ENCODE measurements around the gene DSCAML1.
"Not testable (repeated sequence)": the region's sequence is repeated elsewhere in the genome, so short reads cannot be mapped to it uniquely, and the experiment has no call there.

The DSCAML1 gene

DNA sequence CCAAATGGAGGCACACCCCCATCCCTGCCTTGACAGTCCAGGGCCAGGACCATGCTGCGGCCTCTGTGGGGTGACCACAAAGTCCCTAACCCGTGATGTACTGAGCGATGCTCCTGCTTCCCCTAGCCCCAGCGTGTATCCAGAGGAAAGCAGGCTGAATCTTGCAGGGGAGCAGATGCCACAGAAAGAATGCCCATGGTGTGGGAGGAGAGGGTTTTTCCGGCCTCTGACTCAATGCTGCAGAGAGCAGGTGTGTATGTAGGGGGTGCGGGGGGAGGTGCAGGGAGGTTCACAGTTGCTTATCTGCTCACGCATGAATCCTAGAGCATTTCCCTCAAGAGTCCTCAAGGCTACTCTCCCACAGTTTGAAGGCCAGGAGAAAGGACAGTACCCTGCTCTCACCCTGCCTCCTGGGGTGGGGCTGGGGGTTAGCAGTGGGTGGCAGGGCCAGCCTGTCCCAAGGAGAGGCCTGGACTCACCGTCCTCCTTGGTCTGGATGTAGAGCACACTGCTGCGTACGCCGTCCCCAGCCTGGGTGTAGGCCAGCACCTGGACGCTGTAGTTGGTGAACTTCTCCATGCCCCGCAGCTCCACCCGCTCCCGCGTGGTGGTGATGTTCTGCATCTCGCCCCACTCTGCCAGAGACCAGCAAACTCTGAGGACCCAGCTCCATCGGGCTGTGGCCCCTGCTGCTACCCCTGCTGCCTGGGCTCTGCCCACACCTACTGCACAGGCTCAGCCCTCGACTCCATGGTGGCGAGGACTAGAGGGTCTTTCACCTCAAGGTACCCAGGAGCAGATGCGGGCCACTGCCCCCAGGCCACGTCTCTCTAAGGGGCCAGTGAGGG is 338.5 kb downstream of the DSCAML1 start:
- no peak for DNase-seq

DNA sequence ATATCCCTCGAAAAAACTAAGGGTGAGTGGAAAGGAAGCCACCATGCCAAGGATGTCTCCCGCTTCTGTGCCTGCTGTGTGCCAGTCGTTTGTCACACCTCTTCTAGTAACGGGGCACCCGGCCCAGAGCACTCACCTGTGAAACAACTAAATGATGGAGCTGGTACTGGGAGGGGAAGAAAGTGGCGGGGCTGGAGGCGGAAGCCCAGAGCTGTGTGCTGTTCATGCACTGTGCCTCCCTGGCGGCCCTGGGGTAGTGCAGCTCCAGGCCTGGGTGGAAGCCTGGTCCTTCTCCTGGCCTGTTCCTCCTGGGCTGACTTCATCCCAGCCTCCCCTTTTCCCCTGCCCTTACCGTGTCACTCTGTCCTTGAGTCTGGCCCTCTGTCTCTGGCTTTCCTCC is 339.2 kb downstream of the DSCAML1 start:
- DNase-seq: no peak

DNA sequence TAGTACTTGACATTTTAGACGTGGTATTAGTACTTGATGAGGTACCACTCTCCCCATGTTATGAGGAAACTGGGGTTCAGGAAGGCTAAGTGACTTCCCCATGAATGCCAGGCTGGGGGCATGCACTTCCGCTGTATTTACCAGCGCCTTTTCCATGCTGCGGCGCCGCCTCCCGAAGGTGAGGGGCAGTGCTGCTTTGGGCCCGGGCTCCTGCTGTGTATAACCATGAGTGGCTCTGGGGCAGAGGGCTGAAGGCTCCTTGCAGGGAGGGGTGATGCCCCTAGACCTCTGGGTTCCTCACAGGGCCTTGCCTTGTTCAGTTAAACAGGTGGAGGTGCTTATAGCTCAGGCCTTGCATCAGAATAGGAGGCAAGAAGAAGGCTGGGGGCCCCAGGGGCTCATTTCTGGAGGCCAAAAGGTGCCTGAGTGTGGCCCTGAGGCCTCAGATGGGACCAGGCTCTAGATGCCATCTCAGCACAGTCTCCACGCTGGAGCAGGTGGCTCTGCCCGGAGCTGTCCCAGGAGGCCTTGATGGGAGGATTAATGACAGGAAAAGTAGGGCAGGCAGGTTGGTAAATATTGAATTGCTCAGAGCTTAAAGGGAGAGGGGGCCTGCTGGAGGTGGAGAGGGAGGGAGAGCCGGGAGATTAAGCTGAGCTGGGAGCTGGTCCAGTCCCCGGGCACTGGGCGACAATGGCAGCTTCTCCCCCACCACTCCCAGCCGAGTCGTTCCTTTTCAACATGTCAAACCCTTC is 339.8 kb downstream of the DSCAML1 start:
- no peak for DNase-seq

DNA sequence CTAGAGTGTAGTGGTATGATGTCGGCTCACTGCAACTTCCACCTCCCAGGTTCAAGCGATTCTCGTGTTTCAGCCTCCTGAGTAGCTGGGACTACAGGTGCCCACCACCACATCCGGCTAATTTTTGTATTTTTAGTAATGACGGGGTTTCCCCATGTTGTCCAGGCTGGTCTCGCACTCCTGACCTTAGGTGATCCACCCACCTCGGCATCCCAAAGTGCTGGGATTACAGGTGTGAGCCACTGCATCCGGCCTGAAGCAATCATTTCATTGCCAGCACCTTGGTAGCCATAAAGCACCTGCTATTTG is 340.3 kb downstream of the DSCAML1 start:
- not testable (repeated sequence) for DNase-seq

DNA sequence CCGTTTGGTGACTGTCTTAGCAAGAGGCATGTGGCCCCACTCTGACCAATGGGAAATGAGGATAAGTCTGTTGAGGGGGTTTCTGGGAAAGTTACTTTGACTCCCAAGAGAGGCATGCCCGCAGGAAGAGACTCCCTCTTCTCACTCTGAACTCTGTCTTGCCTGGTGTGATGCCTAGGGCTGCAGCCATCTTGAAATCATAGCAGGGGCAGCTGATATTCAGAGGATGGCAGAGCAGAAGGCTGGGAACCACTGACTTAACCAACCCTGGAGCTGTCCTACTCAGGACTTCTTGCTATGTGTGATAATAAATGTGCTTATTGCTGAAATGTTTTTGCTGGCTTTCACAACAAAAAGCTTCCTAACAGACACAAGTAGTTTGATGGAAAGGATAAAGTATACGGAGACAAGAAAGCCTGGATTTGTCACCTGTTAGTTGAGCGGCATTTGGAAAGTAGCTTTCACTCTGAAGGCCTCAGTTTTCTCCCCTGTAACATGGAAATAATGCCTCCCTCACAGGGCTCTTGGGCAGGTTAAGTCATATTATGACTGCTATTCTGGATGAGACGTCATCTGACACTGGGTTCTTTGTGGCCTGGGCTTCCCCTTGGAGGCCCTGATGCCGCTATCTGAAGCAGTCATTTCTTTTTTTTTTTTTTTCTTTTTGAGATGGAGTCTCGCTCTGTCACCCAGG is 340.8 kb downstream of the DSCAML1 start:
- no peak for DNase-seq

DNA sequence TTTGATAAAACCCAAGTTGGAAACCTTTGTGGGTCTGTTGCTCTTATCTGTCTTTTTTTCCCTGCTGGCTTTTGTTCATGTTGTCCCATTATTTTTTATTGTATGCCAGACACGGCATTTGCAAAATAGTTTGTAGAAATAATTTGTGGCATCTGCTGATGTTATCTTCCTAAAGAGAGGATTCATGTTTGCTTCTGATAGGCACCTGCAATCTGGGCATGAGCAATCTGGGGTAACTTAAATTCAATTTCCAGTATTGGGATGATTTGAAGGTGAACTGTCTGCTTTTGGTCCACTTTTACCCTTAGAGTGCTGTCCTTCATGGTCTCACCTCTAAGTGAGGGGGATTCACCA is 342.5 kb downstream of the DSCAML1 start:
- DNase-seq: no peak

DNA sequence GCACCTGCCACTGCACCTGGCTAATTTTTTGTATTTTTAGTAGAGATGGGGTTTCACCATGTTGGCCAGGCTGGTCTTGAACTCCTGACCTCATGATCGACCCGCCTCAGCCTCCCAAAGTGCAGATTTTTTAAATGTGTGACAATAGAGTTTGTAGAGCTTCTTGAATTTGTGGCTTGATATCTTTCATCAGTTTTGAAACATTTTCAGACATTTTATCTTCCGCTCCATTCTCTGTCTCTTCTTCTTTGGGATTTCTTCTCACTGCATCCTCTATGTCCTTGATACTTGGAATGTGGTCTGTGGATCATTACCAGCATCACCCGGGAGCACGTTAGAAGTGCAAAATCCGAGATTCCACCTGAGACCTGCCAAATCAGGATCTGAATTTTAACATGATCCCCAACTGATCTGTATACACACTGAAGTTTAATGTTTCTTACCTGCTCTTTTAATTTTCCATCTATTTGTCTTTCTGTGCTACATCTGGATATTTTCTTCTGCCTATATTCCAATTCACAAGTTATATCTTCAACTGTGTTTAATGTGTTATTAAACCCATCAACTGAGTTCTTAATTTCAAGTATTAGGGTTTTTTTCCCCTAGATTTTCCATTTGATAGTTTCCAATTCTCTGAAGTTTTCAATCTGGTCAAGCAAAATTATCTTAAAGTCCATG is 343.0 kb downstream of the DSCAML1 start:
- DNase-seq: no peak

DNA sequence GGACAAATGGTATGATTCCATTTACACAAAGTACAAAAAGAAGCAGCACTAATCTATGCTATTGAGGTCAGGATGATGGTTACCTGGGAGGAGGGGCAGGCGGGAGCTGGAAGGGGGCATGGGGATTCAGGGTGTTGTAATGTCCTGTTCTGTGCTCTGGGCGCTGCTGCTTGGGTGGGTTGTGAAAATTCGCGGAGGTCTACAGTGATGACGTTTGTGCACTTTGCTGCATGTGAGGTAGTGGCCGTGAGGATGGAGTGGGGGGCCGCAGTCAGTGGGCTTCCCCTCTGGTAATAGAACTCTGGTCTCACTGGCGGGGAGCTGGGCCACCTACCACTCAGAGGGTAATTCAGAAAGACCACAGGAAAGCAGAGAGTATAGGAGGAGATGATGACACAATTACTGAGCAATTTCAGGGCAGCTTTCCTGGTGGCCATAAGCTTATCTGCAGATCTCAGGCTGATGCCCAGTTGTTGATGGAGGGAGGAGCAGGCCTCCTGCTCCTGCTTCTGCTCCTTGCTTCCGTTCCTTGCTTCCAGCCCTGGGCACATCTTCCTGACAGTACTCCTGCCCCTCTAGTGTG is 347.8 kb downstream of the DSCAML1 start:
- no peak for DNase-seq

DNA sequence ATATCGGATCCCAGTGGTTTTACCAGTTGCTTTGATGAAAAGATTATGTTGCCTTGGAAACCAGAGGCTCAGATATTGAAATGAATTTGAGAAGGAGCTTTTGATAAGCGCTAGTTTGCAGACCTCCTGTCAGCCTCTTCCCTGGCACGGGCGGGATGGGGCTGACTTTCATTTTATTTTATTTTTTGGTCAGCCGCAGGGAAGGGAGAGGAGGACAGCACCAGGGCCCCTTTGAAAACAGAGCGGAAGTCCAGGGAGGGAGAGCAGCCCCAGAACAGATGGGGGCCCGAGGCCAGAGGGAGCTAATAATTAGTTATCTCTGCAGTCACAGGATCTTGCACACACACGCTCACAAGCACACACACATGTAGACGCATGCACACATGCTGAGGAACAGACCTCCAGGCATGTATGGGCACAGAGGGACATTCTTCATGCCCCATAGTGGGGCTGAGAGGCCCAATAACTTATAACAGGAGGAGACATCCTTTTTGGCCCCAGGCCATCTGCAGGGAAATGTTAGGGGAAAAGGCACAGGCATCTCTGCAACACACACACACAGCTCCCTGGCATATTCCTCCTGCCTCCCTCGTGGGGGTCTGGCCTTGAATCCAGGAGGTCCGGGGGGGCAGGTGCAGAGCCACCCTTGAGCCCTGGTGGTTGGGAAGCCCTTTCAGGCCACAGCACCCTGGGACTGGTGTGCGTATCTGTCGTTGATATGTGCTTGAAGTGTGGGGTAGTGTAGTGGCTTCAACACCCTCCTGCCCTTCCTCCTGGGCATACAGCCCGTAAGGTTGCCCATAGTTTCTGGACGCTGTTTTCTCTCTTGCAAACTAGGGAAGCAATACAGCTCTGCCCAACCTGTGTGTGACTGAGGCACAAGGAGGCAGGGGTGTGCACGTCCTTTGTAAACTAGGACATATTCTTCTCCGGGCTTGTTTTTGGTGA is 352.0 kb downstream of the DSCAML1 start:
- no peak for DNase-seq

DNA sequence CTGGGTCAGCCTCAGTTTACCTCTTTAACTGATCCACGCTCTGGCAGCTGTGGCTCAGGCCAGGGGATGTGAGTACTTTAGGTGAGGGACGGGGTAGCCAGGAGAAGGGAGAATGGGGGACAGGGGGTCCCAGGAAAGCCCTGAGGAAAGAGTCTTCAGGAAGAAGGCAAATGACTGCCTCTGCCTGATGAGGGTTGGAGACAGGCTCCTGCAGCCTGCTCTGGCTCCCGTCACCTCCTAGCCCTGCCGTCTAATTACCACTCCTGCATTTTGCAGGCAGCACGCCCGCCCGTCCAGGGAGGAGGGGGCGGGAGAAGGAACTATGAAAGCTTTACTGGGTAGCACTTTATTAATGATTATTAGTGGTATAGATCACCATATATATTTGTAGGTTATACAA is 352.8 kb downstream of the DSCAML1 start:
- no peak for DNase-seq

DNA sequence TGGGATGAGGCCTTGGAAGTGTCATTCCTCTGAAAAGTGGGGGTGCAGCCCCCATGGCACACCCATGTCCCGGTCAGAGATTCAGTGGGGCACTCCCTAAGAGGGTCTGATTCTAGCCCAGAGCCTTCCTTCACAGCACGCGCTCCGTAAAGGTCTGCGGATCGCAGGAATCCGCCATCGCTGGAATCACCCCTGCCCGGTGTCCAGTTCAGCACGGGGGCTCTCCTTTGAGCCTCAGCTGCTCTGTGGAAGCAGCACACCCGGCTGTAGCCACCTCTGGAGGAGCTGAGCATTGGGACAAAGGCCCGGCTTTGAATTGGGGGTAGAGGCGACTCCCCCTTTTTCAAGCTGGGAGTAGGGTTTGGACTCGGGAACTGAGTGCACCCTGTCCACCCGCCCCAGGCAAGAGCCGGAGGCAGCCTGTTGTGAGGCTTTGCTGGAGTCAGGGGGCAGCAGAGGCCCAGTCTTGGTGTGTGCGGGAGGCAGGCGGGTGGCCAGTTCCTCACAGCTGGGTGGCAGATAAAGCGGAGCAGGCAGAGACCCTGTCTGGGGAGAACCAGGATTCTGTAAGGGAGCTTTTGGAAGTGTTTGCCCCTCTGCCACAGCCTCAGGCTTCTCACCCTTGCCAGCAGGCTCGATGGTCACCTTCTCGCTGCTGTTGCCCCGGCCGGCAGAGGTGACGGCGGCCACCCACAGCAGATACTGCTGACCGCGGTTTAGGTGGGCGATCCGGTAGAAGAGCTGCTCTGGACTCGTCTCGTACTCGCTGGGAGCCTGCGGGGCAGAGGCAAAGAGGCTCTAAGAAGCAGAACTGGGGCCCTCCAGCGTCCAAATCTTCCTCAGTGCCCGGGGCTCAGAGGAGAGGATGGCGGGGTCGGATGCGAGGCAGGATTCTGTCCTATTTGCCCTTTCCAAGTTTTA is 353.5 kb downstream of the DSCAML1 start:
- no peak for DNase-seq

DNA sequence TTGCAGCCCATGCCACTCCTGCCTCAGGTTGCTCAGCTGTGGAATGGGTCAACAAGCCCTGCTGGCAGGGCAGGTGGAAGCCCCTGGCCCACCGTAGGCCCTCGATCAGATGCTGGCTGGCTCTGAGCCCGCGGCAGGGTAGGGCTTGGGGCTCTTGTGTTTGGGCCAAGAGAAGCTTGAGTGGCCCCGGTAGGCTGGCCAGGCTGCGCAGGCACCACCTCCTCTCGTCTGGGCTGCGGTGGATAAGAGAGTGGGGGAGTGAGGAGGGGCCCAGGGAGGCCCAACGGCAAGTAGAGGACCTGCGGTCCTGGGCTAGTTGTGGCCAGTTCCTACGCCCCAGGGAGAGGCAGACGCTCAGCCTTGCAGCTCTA is 354.2 kb downstream of the DSCAML1 start:
- DNase-seq: no peak

DNA sequence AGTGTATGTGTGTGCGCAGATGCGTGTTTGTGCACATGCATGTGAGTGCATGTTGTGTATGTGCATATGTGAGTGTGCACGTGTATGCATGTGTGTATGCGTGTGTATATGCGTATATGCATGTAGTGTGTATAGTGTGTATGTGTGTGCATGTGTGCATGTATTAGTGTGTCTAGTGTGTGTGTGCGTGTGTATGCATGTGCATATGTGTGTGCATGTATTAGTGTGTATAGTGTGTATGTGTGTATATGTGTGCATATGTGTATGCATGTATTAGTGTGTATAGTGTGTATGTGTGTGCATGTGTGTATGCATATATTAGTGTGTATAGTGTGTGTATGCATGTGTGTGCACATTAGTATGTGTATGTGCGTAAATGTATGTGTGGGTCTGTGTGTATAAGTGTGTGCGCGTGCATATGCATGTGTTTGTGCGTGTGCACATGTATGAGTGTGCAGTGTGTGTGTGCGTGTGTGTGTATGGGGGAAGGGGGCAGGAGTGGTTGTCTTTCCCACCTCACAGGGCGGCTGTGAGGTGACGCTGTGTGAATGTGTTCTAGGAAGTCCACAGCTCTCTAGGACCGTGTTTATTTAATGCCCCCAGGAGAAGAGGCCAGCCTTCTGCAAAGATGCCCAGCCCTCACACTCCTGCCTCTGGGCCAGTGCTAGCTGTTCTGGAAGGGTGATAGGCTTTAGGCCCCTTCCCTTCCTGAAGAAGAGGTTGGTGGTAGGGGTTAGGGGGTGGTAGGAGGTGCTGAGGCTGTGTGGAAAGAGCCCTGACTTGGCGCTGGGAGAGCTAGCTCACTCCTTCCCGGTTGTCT is 354.8 kb downstream of the DSCAML1 start:
- DNase-seq: no peak

DNA sequence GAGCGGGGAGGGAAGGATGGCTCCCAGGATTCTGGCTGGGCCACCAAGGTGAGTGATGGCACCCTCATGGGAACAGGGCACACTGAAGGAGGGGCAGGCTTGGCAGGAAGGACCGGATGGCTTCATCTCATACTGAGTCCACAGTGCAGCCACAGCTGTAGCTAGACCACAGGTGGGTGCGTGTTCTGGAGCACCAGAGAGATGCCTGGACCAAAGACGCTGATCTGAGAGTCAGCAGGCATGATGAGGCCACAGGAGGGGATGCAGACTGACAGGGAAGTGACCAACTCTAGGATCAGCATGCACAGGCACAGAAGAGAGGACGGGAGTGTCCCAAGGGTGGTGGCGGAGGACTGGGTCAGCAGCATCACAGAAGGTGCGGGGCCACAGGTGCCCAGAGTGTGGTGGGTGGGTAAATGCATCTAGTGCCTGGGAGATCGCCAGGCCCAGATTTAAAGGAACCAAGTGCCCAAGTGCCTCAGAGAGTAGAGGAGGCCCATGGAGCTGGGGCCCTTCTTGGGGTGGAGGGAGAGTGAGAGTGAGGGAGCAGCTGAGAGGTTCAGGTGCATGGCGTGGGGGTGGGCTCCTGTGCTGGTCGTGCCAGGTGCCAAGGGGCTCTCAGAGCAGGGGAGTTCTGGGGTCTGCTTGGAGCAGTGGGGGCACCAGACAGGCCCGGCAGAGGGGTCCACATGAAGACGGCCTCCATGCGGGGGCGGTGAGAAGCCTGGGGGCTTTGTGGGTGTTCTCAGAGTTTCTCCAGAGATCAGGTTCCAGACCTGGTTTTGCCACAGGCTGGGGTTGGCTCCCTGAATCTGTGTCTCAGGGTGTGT is 355.7 kb downstream of the DSCAML1 start:
- DNase-seq: no peak

DNA sequence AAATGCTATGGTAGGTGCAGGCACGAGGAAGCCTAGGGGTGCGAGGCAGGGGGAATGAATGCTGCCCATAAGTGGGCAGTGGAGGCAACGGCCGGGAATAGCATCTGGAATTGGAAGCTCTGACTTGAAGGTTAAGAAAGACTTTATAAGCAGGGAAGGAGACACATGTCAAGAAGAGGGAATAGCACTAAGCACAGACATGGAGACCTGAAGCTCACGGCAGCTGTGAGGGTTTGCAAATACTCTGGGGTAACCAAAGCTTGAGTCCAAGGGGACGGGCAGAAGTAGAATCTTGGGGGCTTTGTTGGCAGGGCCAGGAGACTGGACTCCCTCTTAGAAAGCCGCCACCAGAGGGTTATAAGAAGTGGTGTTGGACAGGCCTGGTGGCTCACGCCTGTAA is 356.8 kb downstream of the DSCAML1 start:
- DNase-seq: no peak

DNA sequence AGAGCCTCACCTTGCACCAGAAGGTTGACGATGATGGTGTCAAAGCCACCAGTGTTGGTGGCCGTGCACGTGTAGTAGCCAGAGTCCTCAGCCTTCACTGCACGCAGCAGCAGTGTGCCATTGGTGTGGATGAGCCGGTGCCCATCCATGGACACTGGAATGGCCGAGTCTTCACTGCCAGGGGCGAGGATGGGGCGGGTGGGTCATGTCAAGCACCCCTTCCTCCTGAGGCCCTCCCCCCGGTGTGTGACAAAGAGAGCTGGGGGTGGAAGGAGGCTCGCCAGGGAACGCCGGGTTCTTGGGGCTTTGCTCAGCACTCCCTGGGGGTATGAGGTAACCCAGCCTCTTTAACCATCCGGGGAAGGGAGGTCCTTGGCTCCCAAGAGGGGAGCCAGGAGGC is 357.8 kb downstream of the DSCAML1 start:
- no peak for DNase-seq

DNA sequence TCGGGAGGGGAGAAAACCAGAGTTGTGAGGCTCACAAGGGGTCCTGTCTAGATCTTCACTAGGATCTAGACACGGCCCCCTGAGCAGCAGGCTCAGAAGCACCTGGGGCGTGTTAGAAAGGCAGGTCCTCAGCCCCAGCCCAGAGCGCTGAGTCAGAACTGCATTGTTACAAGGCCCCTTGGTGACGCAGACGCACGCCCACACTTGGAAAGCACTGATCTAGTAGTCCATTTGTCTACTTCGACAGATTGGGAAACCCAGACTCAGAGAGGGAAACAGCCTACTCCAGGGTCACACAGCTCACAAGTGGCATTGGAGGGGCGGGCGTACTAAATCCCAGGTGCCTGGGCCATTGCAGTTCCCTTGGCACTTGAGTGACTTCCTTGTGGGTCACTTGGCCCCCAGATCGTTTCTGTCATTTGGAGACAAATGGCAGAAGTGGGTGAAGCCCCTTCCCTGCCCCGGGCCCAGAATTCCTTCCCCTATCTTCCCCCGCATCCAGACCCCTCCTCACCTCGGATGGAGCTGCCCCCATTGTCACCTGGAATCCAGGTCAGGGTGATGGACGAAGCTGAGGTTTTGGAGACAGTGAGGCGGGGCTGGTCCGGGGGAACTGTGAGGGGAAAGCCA is 358.5 kb downstream of the DSCAML1 start:
- no peak for DNase-seq

DNA sequence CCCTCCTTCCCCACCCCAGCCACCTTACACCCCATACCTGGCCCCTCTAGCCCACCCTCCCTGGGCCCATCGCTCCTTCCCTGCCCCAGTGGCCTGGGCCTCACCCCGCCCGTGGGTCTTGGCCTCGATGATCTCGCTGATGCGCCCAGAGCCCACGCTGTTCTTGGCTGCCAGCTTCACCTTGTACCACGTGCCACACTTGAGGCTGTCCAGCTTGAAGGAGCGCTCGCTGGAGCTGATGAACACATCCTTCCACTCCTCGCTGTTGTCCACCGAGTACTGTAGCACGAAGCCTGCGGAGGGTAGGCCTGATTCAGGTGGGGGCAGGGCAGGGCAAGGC is 359.3 kb downstream of the DSCAML1 start:
- DNase-seq: no peak
